Measurements from ENCODE around the gene ALDH7A1.
"Not testable (repeated sequence)": the region's sequence is repeated elsewhere in the genome, so short reads cannot be mapped to it uniquely, and the experiment has no call there.

ALDH7A1 gene

GRCh38 chr5:126605525-126605924 is 10.5 kb upstream of the ALDH7A1 start:
- ATAC-seq (no peak), DNase-seq (no peak)
- peak overlapping the region; percentile 3 for H3K27ac Mint-ChIP-seq
- H3K4me3 Mint-ChIP-seq: peak overlapping the region; percentile 44
- H3K36me3 Mint-ChIP-seq (ENCODE audit: low read depth): peaks cover 52% of the 10 kb centered on the region
- H3K9me3 Mint-ChIP-seq: no peaks in the 10 kb centered on the region
- H3K27me3 Mint-ChIP-seq: no peaks in the 10 kb centered on the region
- H3K4me1 Mint-ChIP-seq: peaks cover 56% of the 10 kb centered on the region

- H3K27ac Mint-ChIP-seq: peak overlapping the region; percentile 71
- no peak for DNase-seq
- H3K4me3 Mint-ChIP-seq: peak overlapping the region; percentile 38
- H3K27me3 Mint-ChIP-seq: no peaks in the 10 kb centered on the region
- H3K36me3 Mint-ChIP-seq (ENCODE audit: low read depth): peaks cover 43% of the 10 kb centered on the region
- H3K9me3 Mint-ChIP-seq: no peaks in the 10 kb centered on the region
- ATAC-seq: no peak
- H3K4me1 Mint-ChIP-seq: peaks cover 60% of the 10 kb centered on the region
These were observed 8.5 kb upstream of the ALDH7A1 start for GRCh38 chr5:126603402-126603991.

DNA sequence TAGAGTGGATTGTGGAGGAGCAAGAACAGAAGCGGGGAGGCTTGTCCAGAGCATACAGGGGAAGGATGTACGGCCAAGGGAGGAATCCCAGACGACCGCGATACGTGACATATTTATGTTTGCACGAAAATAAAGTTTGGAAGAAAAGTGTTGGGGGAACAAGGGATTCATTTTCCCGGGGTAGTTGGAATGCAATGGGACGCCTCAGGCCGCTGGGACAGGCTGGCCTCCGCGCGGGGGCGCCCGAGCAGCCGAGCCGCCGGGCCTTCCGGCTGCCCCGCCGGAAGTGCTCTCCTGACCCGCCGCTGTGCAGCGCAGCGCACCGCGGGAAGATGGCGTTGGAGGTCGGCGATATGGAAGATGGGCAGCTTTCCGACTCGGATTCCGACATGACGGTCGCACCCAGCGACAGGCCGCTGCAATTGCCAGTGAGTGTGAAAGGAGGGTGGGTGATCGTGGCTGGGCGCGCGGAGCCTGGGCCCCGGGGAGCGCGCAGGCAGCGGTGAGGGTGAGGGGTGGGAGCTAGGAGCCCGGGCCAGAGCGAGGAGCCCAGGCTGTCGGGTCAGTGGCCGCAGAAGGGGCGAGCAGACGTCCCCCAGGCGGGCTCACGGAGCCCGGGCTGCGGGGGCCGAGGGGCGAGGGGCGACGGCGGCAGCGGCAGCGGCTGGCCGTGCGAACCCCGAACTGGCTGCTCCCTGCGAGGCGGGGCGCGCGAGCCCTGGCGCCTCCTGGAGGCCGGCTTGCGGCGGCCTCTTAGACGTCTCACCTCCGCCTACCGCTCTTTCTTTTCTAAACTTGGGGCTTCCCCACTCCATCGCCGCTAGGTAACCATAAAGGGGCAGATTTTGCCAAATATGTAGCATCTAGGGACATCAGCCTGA is 5.9 kb upstream of the ALDH7A1 start, which contains the start of gene PHAX:
Gene PHAX, plus strand, starts transcription at position 317 of the 881 bp plus-strand sequence. Its CDS starts 16 bp downstream, at position 333.
- peak; percentile 96 for ATAC-seq
- H3K4me1 Mint-ChIP-seq: peaks cover 44% of the 10 kb centered on the region
- no peaks in the 10 kb centered on the region for H3K27me3 Mint-ChIP-seq
- DNase-seq: peak; percentile 81
- H3K9me3 Mint-ChIP-seq: no peaks in the 10 kb centered on the region
- H3K36me3 Mint-ChIP-seq (ENCODE audit: low read depth): peaks cover 23% of the 10 kb centered on the region
- peak within 1 kb of the TSS; percentile 96 for H3K4me3 Mint-ChIP-seq
- H3K27ac Mint-ChIP-seq: peak within 1 kb of the TSS; percentile 97

GRCh38 chr5:126599971-126600630 is 5.1 kb upstream of the ALDH7A1 start:
- not testable (repeated sequence) for ATAC-seq, H3K9me3 Mint-ChIP-seq, DNase-seq, H3K27me3 Mint-ChIP-seq
- Mint-ChIP-seq H3K36me3 (ENCODE audit: low read depth) (peaks cover 19% of the 10 kb centered on the region), H3K4me3 (peak overlapping the region; percentile 96), H3K27ac (peak overlapping the region; percentile 97), H3K4me1 (peaks cover 40% of the 10 kb centered on the region)

GRCh38 chr5:126599499-126599898 is 4.5 kb upstream of the ALDH7A1 start:
- H3K4me1 Mint-ChIP-seq: peaks cover 40% of the 10 kb centered on the region

DNA sequence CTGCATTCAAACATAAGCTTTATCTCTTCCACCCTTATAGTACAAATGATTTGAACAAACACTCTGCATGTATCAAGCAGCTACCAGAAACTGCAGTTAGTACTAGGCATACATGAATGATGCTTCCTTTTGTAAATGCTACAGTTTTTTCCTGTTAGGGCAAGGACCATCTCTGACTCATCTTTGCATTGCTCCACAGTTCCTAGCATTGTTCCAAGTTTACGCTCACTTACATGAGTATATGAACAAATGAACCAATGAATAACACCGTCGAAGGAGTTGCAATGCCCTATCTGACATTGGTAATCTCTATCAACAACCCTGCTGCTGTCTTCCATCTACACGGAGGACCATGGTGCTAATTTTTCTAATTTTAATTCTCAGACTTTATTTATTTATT is 2.1 kb upstream of the ALDH7A1 start:
- Mint-ChIP-seq H3K36me3 (ENCODE audit: low read depth) (peaks cover 4% of the 10 kb centered on the region), H3K4me1 (peaks cover 26% of the 10 kb centered on the region), H3K4me3 (no peak overlapping the region), H3K9me3 (no peaks in the 10 kb centered on the region), H3K27ac (no peak overlapping the region), H3K27me3 (peaks cover 9% of the 10 kb centered on the region)
- ATAC-seq (no peak), DNase-seq (no peak)

More at GRCh38 chr5:126599499-126599898, 4.5 kb upstream of the ALDH7A1 start:
- no peak overlapping the region for H3K4me3 Mint-ChIP-seq
- H3K27me3 Mint-ChIP-seq: peaks cover 4% of the 10 kb centered on the region
- ATAC-seq (no peak), DNase-seq (no peak)
- H3K9me3 Mint-ChIP-seq: no peaks in the 10 kb centered on the region
- no peak overlapping the region for H3K27ac Mint-ChIP-seq
- peaks cover 18% of the 10 kb centered on the region for H3K36me3 Mint-ChIP-seq (ENCODE audit: low read depth)

DNA sequence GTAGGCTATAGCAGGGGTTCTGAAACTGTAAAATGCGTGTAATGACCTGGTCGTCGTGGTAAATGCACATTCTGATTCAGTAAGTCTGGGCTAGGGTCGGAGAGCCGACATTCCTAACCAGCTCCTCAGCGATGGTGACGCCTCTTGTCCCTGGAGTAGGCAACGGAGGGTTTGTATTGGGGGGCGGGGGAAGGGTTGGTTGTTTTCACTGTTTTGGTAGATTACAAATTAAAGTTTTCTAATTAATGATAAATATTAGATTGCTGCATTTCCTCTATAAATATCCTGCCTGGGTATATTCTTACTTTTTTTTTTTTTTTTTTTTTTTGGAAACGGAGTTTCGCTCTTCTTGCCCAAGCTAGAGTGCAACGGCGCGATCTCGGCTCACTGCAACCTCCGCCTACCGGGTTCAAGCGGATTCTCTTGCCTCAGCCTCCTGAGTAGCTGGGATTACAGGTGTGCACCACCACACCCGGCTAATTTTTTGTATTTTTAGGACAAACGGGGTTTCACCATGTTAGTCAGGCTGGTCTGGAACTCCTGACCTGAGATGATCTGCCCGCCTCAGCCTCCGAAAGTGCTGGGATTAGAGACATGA is 566 bp upstream of the ALDH7A1 start:
- peak overlapping the region; percentile 78 for H3K4me3 Mint-ChIP-seq
- peaks cover 2% of the 10 kb centered on the region for H3K36me3 Mint-ChIP-seq (ENCODE audit: low read depth)
- no peaks in the 10 kb centered on the region for H3K9me3 Mint-ChIP-seq
- no peak for DNase-seq
- H3K27me3 Mint-ChIP-seq: peaks cover 9% of the 10 kb centered on the region
- H3K4me1 Mint-ChIP-seq: peaks cover 19% of the 10 kb centered on the region
- no peak overlapping the region for H3K27ac Mint-ChIP-seq
- no peak for ATAC-seq

GRCh38 chr5:126591549-126591948 is 3.5 kb downstream of the ALDH7A1 start:
- H3K36me3 Mint-ChIP-seq (ENCODE audit: low read depth): no peaks in the 10 kb centered on the region
- H3K4me3 Mint-ChIP-seq: no peak overlapping the region
- H3K9me3 Mint-ChIP-seq: no peaks in the 10 kb centered on the region
- ATAC-seq (no peak), DNase-seq (no peak)
- H3K27me3 Mint-ChIP-seq: peaks cover 9% of the 10 kb centered on the region
- no peak overlapping the region for H3K27ac Mint-ChIP-seq
- H3K4me1 Mint-ChIP-seq: peaks cover 12% of the 10 kb centered on the region

GRCh38 chr5:126589536-126590297 is 5.3 kb downstream of the ALDH7A1 start:
- DNase-seq (no peak), ATAC-seq (no peak)
- Mint-ChIP-seq H3K27me3 (peaks cover 9% of the 10 kb centered on the region), H3K27ac (no peak overlapping the region), H3K4me1 (peaks cover 6% of the 10 kb centered on the region), H3K9me3 (no peaks in the 10 kb centered on the region), H3K36me3 (ENCODE audit: low read depth) (no peaks in the 10 kb centered on the region), H3K4me3 (no peak overlapping the region)

- Mint-ChIP-seq H3K9me3 (no peaks in the 10 kb centered on the region), H3K4me1 (no peaks in the 10 kb centered on the region), H3K27me3 (peaks cover 2% of the 10 kb centered on the region), H3K27ac (no peak overlapping the region), H3K4me3 (no peak overlapping the region), H3K36me3 (ENCODE audit: low read depth) (no peaks in the 10 kb centered on the region)
- DNase-seq: no peak
- ATAC-seq: no peak
These were observed 7.2 kb downstream of the ALDH7A1 start for GRCh38 chr5:126587551-126588390.

DNA sequence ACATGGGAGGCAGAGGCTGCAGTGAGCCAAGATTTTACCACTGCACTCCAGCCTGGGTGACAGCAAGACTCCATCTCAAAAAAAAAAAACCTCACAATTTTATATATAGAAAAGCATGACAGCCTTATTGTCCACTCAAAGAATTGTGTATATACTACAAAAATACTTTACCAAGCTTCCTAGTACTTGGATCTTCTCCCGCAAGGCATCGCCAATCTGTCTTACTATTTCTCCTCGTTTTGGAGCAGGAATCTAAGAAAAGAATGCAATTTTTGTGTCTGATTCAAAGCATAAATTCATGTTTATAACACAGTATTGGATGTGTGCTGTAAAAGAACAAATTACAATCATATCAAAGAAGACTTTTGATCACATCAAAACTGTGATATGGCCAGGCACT is 11.3 kb downstream of the ALDH7A1 start:
- H3K4me1 Mint-ChIP-seq: no peaks in the 10 kb centered on the region
- ATAC-seq (no peak), DNase-seq (no peak)
- H3K27me3 Mint-ChIP-seq: peaks cover 2% of the 10 kb centered on the region
- H3K9me3 Mint-ChIP-seq: no peaks in the 10 kb centered on the region
- H3K36me3 Mint-ChIP-seq (ENCODE audit: low read depth): no peaks in the 10 kb centered on the region
- H3K4me3 Mint-ChIP-seq: no peak overlapping the region
- no peak overlapping the region for H3K27ac Mint-ChIP-seq

- Mint-ChIP-seq H3K27ac (no peak overlapping the region), H3K36me3 (ENCODE audit: low read depth) (no peaks in the 10 kb centered on the region), H3K9me3 (no peaks in the 10 kb centered on the region), H3K27me3 (no peaks in the 10 kb centered on the region), H3K4me3 (no peak overlapping the region), H3K4me1 (no peaks in the 10 kb centered on the region)
- ATAC-seq: no peak
- DNase-seq: no peak
These were observed 15.3 kb downstream of the ALDH7A1 start for GRCh38 chr5:126579716-126580115.

DNA sequence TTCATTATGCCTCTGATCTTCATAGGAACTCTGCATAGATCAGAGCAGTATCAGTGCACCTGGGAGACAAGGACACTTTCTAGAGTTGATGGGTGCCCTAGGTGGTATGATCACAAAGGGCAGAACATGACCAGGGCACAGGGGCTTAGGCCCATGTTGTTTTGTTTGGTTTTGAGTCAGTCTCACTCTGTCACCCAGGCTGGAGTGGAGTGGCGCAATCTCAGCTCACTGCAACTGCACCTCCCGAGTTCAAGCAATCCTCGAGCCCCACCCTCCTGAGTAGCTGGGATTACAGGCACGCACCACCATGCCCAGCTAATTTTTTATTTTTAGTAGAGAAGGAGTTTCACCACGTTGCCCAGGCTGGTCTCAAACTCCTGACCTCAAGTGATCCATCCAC is 17.6 kb downstream of the ALDH7A1 start:
- ATAC-seq: no peak
- no peak for DNase-seq
- Mint-ChIP-seq H3K4me1 (no peaks in the 10 kb centered on the region), H3K36me3 (ENCODE audit: low read depth) (no peaks in the 10 kb centered on the region), H3K27me3 (no peaks in the 10 kb centered on the region), H3K9me3 (no peaks in the 10 kb centered on the region), H3K27ac (no peak overlapping the region), H3K4me3 (no peak overlapping the region)
